Transverse colon (tissue), 4 donors: ENCODE measurements around the gene FCF1. TPM values are rescaled to one million over a fixed set of nuclear protein-coding genes. Genes with fewer than 3 reads are reported as not detected.
"Not testable (repeated sequence)": the region's sequence is repeated elsewhere in the genome, so short reads cannot be mapped to it uniquely, and the experiment has no call there.

ENCODE experiments used
- DNase-seq: peaks from one replicate; pipeline ENCODE4 v3.0.0-alpha.2; 2019
- H3K27ac ChIP-seq, 4 donors: fragments of 200-600 bp; sonication (generic); 2 replicates each; pipeline ENCODE4 v1.5.1; 2016 to 2018; ENCODE audit warnings: inconsistent platforms in 4 of 4
- H3K27me3 ChIP-seq: fragments of 200-600 bp; sonication (generic); 2 replicates; pipeline ENCODE4 v1.5.1; 2017; ENCODE audit warnings: inconsistent platforms
- H3K36me3 ChIP-seq, 4 donors: fragments of 200-600 bp; sonication (generic); 2 replicates each; pipeline ENCODE4 v1.5.1; 2017 to 2019; ENCODE audit warnings: inconsistent platforms in 4 of 4
- H3K4me1 ChIP-seq, 4 donors: fragments of 200-600 bp; sonication (generic); 2 replicates each; pipeline ENCODE4 v1.5.1; 2017 to 2020; ENCODE audit warnings: inconsistent platforms in 4 of 4
- H3K4me3 ChIP-seq, 4 donors: fragments of 200-600 bp; sonication (generic); 1 replicate in 1 of 4; 2 replicates in 3 of 4; pipeline versions ENCODE4 v1.5.1 to v1.6.1; 2017 to 2019; ENCODE audit warnings: inconsistent platforms in 4 of 4
- H3K9me3 ChIP-seq, 2 donors: fragments of 200-600 bp; sonication (generic); 2 replicates each; pipeline ENCODE4 v1.5.1; 2017 to 2019; ENCODE audit warnings: inconsistent platforms in 2 of 2
- CTCF ChIP-seq, 5 experiments: fragments of 200-600 bp in 3 of 5; fragments of 450-650 bp in 2 of 5; sonication (generic) in 3 of 5; IDR thresholded peaks; 1 replicate in 2 of 5; 2 replicates in 3 of 5; pipeline ENCODE4 v1.5.1; 2016 to 2017; ENCODE audit warnings: antibody characterized with exemption in 5 of 5, inconsistent platforms in 3 of 5, mild to moderate bottlenecking in 2 of 5, moderate library complexity in 1 of 5
- EP300 ChIP-seq: sonication (generic); formaldehyde crosslinking; IDR thresholded peaks from one replicate; pipeline ENCODE4 v1.6.1; 2017; ENCODE audit warnings: antibody characterized with exemption, low read depth
- POLR2A ChIP-seq: fragments of 450-650 bp; IDR thresholded peaks from one replicate; pipeline ENCODE4 v1.6.1; 2016; ENCODE audit warnings: antibody characterized with exemption, mild to moderate bottlenecking, moderate library complexity
- POLR2AphosphoS5 ChIP-seq, 3 donors: sonication (generic); formaldehyde crosslinking; IDR thresholded peaks; one replicate each; pipeline ENCODE4 v1.6.1; 2016; ENCODE audit warnings: antibody characterized with exemption in 3 of 3
- WGBS, 2 donors: methylation state at CpG; one replicate each; pipeline ENCODE4 v1.1.5; 2018; ENCODE audit warnings: low coverage in 1 of 2; 5-methylcytosine and 5-hydroxymethylcytosine counted together
- in situ Hi-C, 4 donors: fragments of 200-750 bp; cut with MboI; loops; one replicate each; pipeline versions ENCODE4 v1.15.0 to v1.15.1; 2017; ENCODE audit warnings: low sequenced_read_pairs in 3 of 4, low pct_ligation_motif_present in 1 of 4, low pct_unique_long_range_greater_than_20kb in 1 of 4
- intact Hi-C: fragments of 100-400 bp; cut with DNase I; formaldehyde crosslinking; loops from one replicate; pipeline ENCODE4 v1.15.1; 2023; ENCODE audit warnings: low total_unique reads
- total RNA-seq, 4 donors: library from RNA; depleted of rRNA; stranded (reverse); fragments of >200 nt; gene quantifications; one replicate each; pipeline ENCODE4 v1.1.0, GENCODE V29; 2016

Gene FCF1
- total RNA-seq, 4 donors from 2014 or later, result 0.37 to 25.5 (median 15.6) TPM

DNA sequence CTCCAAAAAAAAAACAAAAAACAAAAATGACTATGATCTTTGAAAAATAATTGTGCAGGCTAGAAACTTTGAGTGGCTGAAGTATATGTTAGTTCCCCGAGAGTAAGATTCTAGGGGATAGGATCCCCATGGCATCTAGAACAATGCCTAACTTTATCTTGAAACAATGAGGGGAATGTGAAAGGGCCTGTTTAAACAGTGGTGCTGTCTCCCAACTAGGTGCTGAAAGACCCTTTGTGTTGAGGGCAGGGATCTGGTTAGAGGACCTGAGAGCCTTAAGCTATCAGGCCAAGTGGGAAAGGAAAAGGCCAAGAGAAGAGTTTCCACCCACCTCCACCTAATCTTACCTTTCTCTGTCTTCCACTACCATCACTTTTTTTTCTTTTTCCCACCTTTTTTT lies 43.4 kb downstream of the FCF1 start:
- no peak for DNase-seq
- intact Hi-C loops, result no loop called here
- in situ Hi-C loops, result no loop called here

GRCh38 chr14:74758505-74758904 lies 45.6 kb downstream of the FCF1 start:
- intact Hi-C loops, H3K36me3 ChIP-seq, in situ Hi-C loops, H3K27ac ChIP-seq, H3K4me3 ChIP-seq, DNase-seq, H3K27me3 ChIP-seq, H3K9me3 ChIP-seq, H3K4me1 ChIP-seq: not testable (repeated sequence)
- WGBS, 2 donors, result 87% methylated on average over 5 of the region's 5 CpGs; no CpG with 5 or more reads in 1 of the 2 donors

More for the DNA sequence above, 43.4 kb downstream of the FCF1 start:
- Histone ChIP-seq H3K27ac (no peak overlapping the region), H3K4me1 (no peaks in the 10 kb centered on the region), H3K9me3 (peaks cover 0 to 3% of the 10 kb centered on the region in 2 donors), H3K4me3 (no peak overlapping the region), H3K36me3 (no peaks in the 10 kb centered on the region), H3K27me3 (no peaks in the 10 kb centered on the region)
- TF ChIP-seq POLR2AphosphoS5 (IDR thresholded peaks at IDR 0.05), result no peak
- no peak for TF ChIP-seq EP300
- TF ChIP-seq CTCF (IDR thresholded peaks at IDR 0.05), result no peak
- TF ChIP-seq POLR2A, result no peak
- WGBS, 2 donors, result 38 to 95% methylated on average over 1 of the region's 1 CpG

- peaks cover 5 to 49% (median 27%) of the 10 kb centered on the region in 4 donors for H3K4me1 ChIP-seq
- peak; percentile 75 to 91 (median 91) for TF ChIP-seq POLR2AphosphoS5 (IDR thresholded peaks at IDR 0.05)
- TF ChIP-seq EP300, result no peak
- peak in 4 of 5 experiments; percentile 28 to 44 (median 31) for TF ChIP-seq CTCF (IDR thresholded peaks at IDR 0.05)
- TF ChIP-seq POLR2A, result peak; percentile 91
- peak within 1 kb of the TSS; percentile 64 to 98 (median 82) for H3K4me3 ChIP-seq
- peak; percentile 94 for DNase-seq
- 0% methylated on average over 3 to 74 of the region's 76 CpGs for WGBS, 2 donors
- intact Hi-C loops, result no loop called here
- peak within 1 kb of the TSS; percentile 91 to 98 (median 95) for H3K27ac ChIP-seq
- in situ Hi-C loops, result no loop called here
- H3K9me3 ChIP-seq, result no peaks in the 10 kb centered on the region
- no peaks in the 10 kb centered on the region for H3K27me3 ChIP-seq
- H3K36me3 ChIP-seq, result no peaks in the 10 kb centered on the region
These were observed 50.2 kb downstream of the FCF1 start, which contains the start of gene YLPM1 for GRCh38 chr14:74762917-74763802. YLPM1 (plus strand) TSS chr14:74763316; CDS start chr14:74763490, 174 bp downstream.

DNA sequence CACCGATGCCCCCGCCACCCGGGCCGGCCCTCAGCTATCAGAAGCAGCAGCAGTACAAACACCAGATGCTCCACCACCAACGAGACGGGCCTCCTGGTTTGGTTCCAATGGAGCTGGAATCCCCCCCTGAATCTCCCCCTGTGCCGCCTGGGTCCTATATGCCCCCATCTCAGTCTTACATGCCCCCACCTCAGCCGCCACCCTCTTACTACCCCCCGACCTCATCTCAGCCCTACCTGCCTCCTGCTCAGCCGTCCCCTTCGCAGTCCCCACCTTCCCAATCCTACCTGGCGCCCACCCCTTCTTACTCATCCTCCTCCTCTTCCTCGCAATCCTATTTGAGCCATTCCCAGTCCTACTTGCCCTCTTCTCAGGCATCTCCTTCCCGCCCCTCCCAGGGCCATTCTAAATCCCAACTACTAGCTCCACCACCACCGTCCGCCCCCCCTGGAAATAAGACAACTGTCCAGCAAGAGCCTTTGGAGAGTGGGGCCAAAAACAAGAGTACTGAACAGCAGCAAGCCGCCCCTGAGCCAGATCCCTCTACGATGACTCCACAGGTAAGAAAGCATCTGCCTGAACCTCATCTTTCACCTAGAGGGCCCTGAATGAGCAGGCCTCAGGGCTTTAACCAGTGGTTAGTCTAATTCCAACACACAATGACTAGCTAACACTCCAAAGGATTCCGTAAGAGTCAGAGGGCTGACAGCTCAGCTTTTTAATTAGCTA lies 51.0 kb downstream of the FCF1 start:
- H3K4me3 ChIP-seq, result peak overlapping the region; percentile 64 to 98 (median 82)
- intact Hi-C loops (no loop called here), in situ Hi-C loops (no loop called here)
- peaks cover 5 to 56% (median 27%) of the 10 kb centered on the region in 4 donors for H3K4me1 ChIP-seq
- TF ChIP-seq POLR2AphosphoS5 (IDR thresholded peaks at IDR 0.05) (no peak), CTCF (IDR thresholded peaks at IDR 0.05) (no peak), EP300 (no peak), POLR2A (no peak)
- no peaks in the 10 kb centered on the region for H3K36me3 ChIP-seq
- H3K27ac ChIP-seq, result peak overlapping the region; percentile 91 to 98 (median 95)
- peak; percentile 10 for DNase-seq
- 1% methylated on average over 19 of the region's 19 CpGs; no CpG with 5 or more reads in 1 of the 2 donors for WGBS, 2 donors
- no peaks in the 10 kb centered on the region for H3K9me3 ChIP-seq
- H3K27me3 ChIP-seq, result no peaks in the 10 kb centered on the region
